Stomach (tissue), 9 donors: ENCODE data around the gene ATP2B1. TPM values are rescaled to one million over a fixed set of nuclear protein-coding genes. Genes with fewer than 3 reads are reported as not detected.

ENCODE experiments used
- DNase-seq, 2 donors: peaks; one replicate each; pipeline versions ENCODE4 v3.0.0 to v3.0.0-alpha.2; 2013 to 2019
- H3K27ac ChIP-seq, 5 donors: fragments of 200-600 bp in 4 of 5; sonication (generic) in 4 of 5; one replicate each; pipeline ENCODE4 v1.5.1; 2013 to 2019; ENCODE audit warnings: mild to moderate bottlenecking in 1 of 5, moderate library complexity in 1 of 5
- H3K27me3 ChIP-seq, 3 donors: fragments of 200-600 bp; sonication (generic); one replicate each; pipeline ENCODE4 v1.5.1; 2017 to 2019; ENCODE audit warnings: mixed run types in 1 of 3
- H3K36me3 ChIP-seq, 4 donors: fragments of 200-600 bp; sonication (generic); 1 replicate in 3 of 4; 2 replicates in 1 of 4; pipeline ENCODE4 v1.5.1; 2016 to 2019
- H3K4me1 ChIP-seq, 4 donors: fragments of 200-600 bp; sonication (generic); one replicate each; pipeline ENCODE4 v1.5.1; 2016 to 2019
- H3K4me3 ChIP-seq, 4 donors: fragments of 200-600 bp; sonication (generic) in 3 of 4; one replicate each; pipeline ENCODE4 v1.5.1; 2016 to 2019; ENCODE audit warnings: mild to moderate bottlenecking in 1 of 4
- H3K9me3 ChIP-seq, 4 donors: fragments of 200-600 bp; sonication (generic); one replicate each; pipeline ENCODE4 v1.5.1; 2016 to 2019
- EP300 ChIP-seq: sonication (generic); formaldehyde crosslinking; IDR thresholded peaks from one replicate; pipeline ENCODE4 v1.6.1; 2017; ENCODE audit warnings: antibody characterized with exemption
- POLR2A ChIP-seq, 4 donors: fragments of 450-650 bp; IDR thresholded peaks; one replicate each; pipeline ENCODE4 v1.6.1; 2016; ENCODE audit warnings: antibody characterized with exemption in 4 of 4, control low read depth in 2 of 4, mild to moderate bottlenecking in 1 of 4, moderate library complexity in 1 of 4
- POLR2AphosphoS5 ChIP-seq, 3 donors: sonication (generic); formaldehyde crosslinking; IDR thresholded peaks; one replicate each; pipeline ENCODE4 v1.6.1; 2016; ENCODE audit warnings: antibody characterized with exemption in 3 of 3
- WGBS, 5 donors: extraction: QIAGEN DNeasy Blood & Tissue Kit in 3 of 5; methylation state at CpG; one replicate each; pipeline versions ENCODE4 v1.1.5 to v1.1.7; 2013 to 2018; 5-methylcytosine and 5-hydroxymethylcytosine counted together
- intact Hi-C: fragments of 100-400 bp; cut with DNase I; formaldehyde crosslinking; loops from one replicate; pipeline ENCODE4 v1.15.1; 2023; ENCODE audit warnings: low total_unique reads
- polyA plus RNA-seq, 3 donors: library from polyadenylated mRNA; stranded (reverse); fragments of 200-250 nt; gene quantifications; one replicate each; pipeline ENCODE4 v1.2.3, GENCODE V29; 2013
- total RNA-seq, 5 donors: library from RNA; depleted of rRNA; stranded (reverse); fragments of >200 nt; gene quantifications; one replicate each; pipeline versions ENCODE4 v1.1.0 to v1.2.3, GENCODE V29; 2014 to 2016
- TF ChIP-seq, protein P1 (sequence below), 7 experiments: fragments of 450-650 bp in 4 of 7; fragments of 200-600 bp in 3 of 7; sonication (generic) in 3 of 7; IDR thresholded peaks; one replicate each; pipeline ENCODE4 v1.5.1; 2016 to 2019; ENCODE audit warnings: antibody characterized with exemption in 7 of 7, control low read depth in 2 of 7, mild to moderate bottlenecking in 1 of 7
- donor health status: healthy with polysubstance abuse.
- donor health status: Bipolar disorder and iron deficiency.
- donor health status: healthy.

The ATP2B1 gene
- total and polyA plus RNA-seq, 8 donors = 3.5 to 84.1 (median 18.6) TPM

DNA sequence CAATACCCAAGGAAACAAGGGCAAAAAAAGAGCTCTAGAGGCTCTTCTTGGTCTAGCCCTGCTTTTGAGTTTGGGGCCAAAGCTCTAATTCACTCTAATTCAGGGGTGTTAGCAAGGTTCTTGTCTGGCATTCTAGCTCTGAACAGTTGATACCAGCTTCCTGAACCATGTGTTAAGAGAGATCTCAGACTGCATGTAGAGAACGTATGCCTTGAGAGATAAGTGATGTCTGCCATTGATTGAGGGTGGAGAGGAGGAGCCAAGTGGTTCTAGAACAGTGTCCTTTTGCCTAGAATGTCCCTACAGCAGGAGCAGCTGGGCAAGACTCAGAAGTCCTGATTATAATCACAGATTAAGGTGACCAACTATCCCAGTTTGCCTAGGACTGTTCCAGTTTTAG, 164.6 kb downstream of the ATP2B1 start:
- H3K4me3 ChIP-seq = no peak overlapping the region
- no peaks in the 10 kb centered on the region for H3K27me3 ChIP-seq
- WGBS, 5 donors = 55 to 86% (median 65%) methylated on average over 1 of the region's 1 CpG
- H3K4me1 ChIP-seq = peaks cover 10 to 27% (median 14%) of the 10 kb centered on the region in 4 donors
- H3K36me3 ChIP-seq = peaks cover 0 to 6% (median 0%) of the 10 kb centered on the region in 4 donors
- intact Hi-C loops = loop anchor here (10.0 kb wide), 1 partner anchor 561 kb away; no protein-coding TSS in a partner anchor
- no peaks in the 10 kb centered on the region for H3K9me3 ChIP-seq
- TF ChIP-seq POLR2A (IDR thresholded peaks at IDR 0.05) (no peak), POLR2AphosphoS5 (IDR thresholded peaks at IDR 0.05) (no peak), EP300 (no peak)
- TF ChIP-seq, protein P1, sequence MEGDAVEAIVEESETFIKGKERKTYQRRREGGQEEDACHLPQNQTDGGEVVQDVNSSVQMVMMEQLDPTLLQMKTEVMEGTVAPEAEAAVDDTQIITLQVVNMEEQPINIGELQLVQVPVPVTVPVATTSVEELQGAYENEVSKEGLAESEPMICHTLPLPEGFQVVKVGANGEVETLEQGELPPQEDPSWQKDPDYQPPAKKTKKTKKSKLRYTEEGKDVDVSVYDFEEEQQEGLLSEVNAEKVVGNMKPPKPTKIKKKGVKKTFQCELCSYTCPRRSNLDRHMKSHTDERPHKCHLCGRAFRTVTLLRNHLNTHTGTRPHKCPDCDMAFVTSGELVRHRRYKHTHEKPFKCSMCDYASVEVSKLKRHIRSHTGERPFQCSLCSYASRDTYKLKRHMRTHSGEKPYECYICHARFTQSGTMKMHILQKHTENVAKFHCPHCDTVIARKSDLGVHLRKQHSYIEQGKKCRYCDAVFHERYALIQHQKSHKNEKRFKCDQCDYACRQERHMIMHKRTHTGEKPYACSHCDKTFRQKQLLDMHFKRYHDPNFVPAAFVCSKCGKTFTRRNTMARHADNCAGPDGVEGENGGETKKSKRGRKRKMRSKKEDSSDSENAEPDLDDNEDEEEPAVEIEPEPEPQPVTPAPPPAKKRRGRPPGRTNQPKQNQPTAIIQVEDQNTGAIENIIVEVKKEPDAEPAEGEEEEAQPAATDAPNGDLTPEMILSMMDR (IDR thresholded peaks at IDR 0.05) = no peak
- no peak for DNase-seq
- H3K27ac ChIP-seq = no peak overlapping the region

DNA sequence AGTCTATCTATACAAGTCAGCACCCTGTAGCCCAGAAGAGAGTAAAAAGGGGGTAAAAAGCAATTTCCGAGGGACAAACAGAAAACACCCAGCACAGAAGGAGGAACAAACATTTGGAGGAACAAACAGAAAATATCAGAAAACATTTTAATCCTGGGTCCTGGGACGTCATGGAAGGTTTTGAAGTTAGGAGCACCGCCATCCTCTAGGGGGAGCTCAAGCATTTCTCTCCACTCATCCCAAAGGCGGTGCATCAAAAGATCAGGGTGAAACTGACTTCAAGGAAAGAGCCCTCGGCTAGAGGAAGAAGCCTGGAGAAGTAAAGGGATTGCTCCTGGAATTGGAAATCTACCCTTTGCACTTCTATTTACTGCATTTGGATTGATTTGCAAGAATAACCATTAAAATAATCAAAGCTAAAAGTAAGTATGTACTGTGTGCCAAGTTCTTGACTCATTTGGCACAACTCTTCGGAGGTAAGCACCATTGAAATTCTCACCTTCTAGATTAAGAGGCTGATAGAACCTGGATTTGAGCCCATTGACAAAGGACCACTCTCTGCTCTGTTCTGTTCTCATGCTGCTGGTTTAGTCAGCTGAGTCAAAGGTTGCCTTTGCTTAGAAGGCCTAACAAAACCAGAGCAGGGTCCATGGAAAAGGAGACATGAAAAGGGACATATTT, 165.6 kb downstream of the ATP2B1 start:
- Histone ChIP-seq H3K27me3 (no peaks in the 10 kb centered on the region), H3K4me3 (no peak overlapping the region), H3K4me1 (peaks cover 10 to 27% (median 14%) of the 10 kb centered on the region in 4 donors), H3K9me3 (no peaks in the 10 kb centered on the region), H3K27ac (no peak overlapping the region), H3K36me3 (peaks cover 0 to 6% (median 0%) of the 10 kb centered on the region in 4 donors)
- 8 to 17% (median 10%) methylated on average over 6 of the region's 6 CpGs for WGBS, 5 donors
- intact Hi-C loops = loop anchor here (10.0 kb wide), 1 partner anchor 562 kb away; no protein-coding TSS in a partner anchor
- peak; percentile 76 to 94 for DNase-seq
- no peak for TF ChIP-seq POLR2A (IDR thresholded peaks at IDR 0.05)
- TF ChIP-seq, protein P1 (IDR thresholded peaks at IDR 0.05) = peak in 5 of 7 experiments; percentile 70 to 82 (median 78)
- TF ChIP-seq EP300 = no peak
- TF ChIP-seq POLR2AphosphoS5 (IDR thresholded peaks at IDR 0.05) = peak in 1 of 3 donors; percentile 31

GRCh38 chr12:89542236-89542635, 166.4 kb downstream of the ATP2B1 start:
- TF ChIP-seq, protein P1 (IDR thresholded peaks at IDR 0.05) = no peak
- TF ChIP-seq POLR2A (IDR thresholded peaks at IDR 0.05) (no peak), POLR2AphosphoS5 (IDR thresholded peaks at IDR 0.05) (no peak), EP300 (no peak)

DNA sequence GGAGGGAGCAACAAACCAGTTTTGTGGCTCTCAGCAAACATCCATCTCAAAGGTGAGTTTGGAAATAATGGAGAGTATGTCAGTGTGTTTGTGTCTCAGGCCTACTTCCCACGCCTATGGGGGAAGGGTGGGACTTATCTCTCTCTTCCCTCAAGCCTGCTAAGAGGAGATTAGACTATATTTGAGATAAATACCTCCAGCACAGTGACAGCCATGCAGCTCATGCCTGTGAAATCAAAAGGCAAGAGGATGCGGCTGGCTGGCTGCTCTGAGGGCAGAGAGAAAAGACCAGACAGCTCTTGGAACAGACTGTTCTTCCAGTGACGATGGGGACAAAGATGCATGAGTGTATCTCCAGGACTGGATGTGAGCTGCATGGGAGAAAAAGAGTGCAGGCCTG, 168.1 kb downstream of the ATP2B1 start:
- no peak for DNase-seq
- Histone ChIP-seq H3K36me3 (peaks cover 0 to 6% (median 0%) of the 10 kb centered on the region in 4 donors), H3K27ac (no peak overlapping the region), H3K9me3 (no peaks in the 10 kb centered on the region), H3K4me3 (no peak overlapping the region), H3K4me1 (peaks cover 10 to 27% (median 14%) of the 10 kb centered on the region in 4 donors), H3K27me3 (no peaks in the 10 kb centered on the region)
- 63 to 86% (median 68%) methylated on average over 3 of the region's 3 CpGs for WGBS, 5 donors
- TF ChIP-seq POLR2A (IDR thresholded peaks at IDR 0.05) = no peak
- no peak for TF ChIP-seq EP300
- no peak for TF ChIP-seq POLR2AphosphoS5 (IDR thresholded peaks at IDR 0.05)
- TF ChIP-seq, protein P1 (IDR thresholded peaks at IDR 0.05) = no peak
- intact Hi-C loops = loop anchor here (10.0 kb wide), 1 partner anchor 564 kb away; no protein-coding TSS in a partner anchor

More at GRCh38 chr12:89542236-89542635, 166.4 kb downstream of the ATP2B1 start:
- peaks cover 0 to 6% (median 0%) of the 10 kb centered on the region in 4 donors for H3K36me3 ChIP-seq
- H3K9me3 ChIP-seq = no peaks in the 10 kb centered on the region
- H3K27me3 ChIP-seq = no peaks in the 10 kb centered on the region
- peaks cover 10 to 27% (median 14%) of the 10 kb centered on the region in 4 donors for H3K4me1 ChIP-seq
- DNase-seq = no peak
- H3K27ac ChIP-seq = no peak overlapping the region
- intact Hi-C loops = loop anchor here (10.0 kb wide), 1 partner anchor 563 kb away; no protein-coding TSS in a partner anchor
- no peak overlapping the region for H3K4me3 ChIP-seq
- WGBS, 5 donors = 93 to 100% (median 96%) methylated on average over 2 of the region's 2 CpGs
